ENCODE measurements around the gene IL24.
A peak's percentile ranks its signal among the peaks of the same experiment; 100 is the strongest.

IL24 gene

GRCh38 chr1:206860165-206860564 is 37.1 kb upstream of the IL24 start:
- TF ChIP-seq TCF12 (IDR thresholded peaks at IDR 0.05; ENCODE audit: low read depth) (no peak), NFIC (IDR thresholded peaks at IDR 0.05) (no peak), EGR1 (IDR thresholded peaks at IDR 0.05) (no peak), YY1 (IDR thresholded peaks at IDR 0.05; ENCODE audit: low read depth) (no peak), EP300 (IDR thresholded peaks at IDR 0.05; ENCODE audit: borderline replicate concordance) (no peak), USF1 (IDR thresholded peaks at IDR 0.05) (no peak), RAD21 (IDR thresholded peaks at IDR 0.05; ENCODE audit: low read depth) (no peak), TEAD4 (IDR thresholded peaks at IDR 0.05) (no peak), CEBPB (IDR thresholded peaks at IDR 0.05) (no peak), TAF1 (IDR thresholded peaks at IDR 0.05; ENCODE audit: low read depth) (no peak), CREB1 (IDR thresholded peaks at IDR 0.05; ENCODE audit: low read depth) (no peak), FOXM1 (IDR thresholded peaks at IDR 0.05; ENCODE audit: borderline replicate concordance, low read depth) (no peak)

GRCh38 chr1:206863266-206863665 is 34.0 kb upstream of the IL24 start:
- no peak for TF ChIP-seq YY1 (IDR thresholded peaks at IDR 0.05; ENCODE audit: low read depth)
- no peak for TF ChIP-seq ZBTB7A (IDR thresholded peaks at IDR 0.05; ENCODE audit: low read depth)
- TF ChIP-seq MAX (IDR thresholded peaks at IDR 0.05): no peak
- TF ChIP-seq TEAD4 (IDR thresholded peaks at IDR 0.05): no peak
- no peak for TF ChIP-seq RAD21 (IDR thresholded peaks at IDR 0.05; ENCODE audit: low read depth)
- no peak for TF ChIP-seq EP300 (IDR thresholded peaks at IDR 0.05; ENCODE audit: borderline replicate concordance)
- no peak for TF ChIP-seq REST (IDR thresholded peaks at IDR 0.05; ENCODE audit: low read depth)
- no peak for TF ChIP-seq FOXM1 (IDR thresholded peaks at IDR 0.05; ENCODE audit: borderline replicate concordance, low read depth)
- no peak for TF ChIP-seq CREB1 (IDR thresholded peaks at IDR 0.05; ENCODE audit: low read depth)
- no peak for TF ChIP-seq USF1 (IDR thresholded peaks at IDR 0.05)
- TF ChIP-seq NFIC (IDR thresholded peaks at IDR 0.05): no peak

GRCh38 chr1:206864939-206865671 is 32.1 kb upstream of the IL24 start, which contains the start of gene IL20:
IL20 (plus strand) TSS chr1:206865623; CDS start chr1:206865853, 230 bp downstream.
- TF ChIP-seq EP300 (IDR thresholded peaks at IDR 0.05; ENCODE audit: borderline replicate concordance) (no peak), MAX (IDR thresholded peaks at IDR 0.05) (0 out of 2 replicates have a peak, but pooled peaks have one; percentile 20), TCF12 (IDR thresholded peaks at IDR 0.05; ENCODE audit: low read depth) (no peak), NFIC (IDR thresholded peaks at IDR 0.05) (no peak), CEBPB (IDR thresholded peaks at IDR 0.05) (no peak), RAD21 (IDR thresholded peaks at IDR 0.05; ENCODE audit: low read depth) (peak; percentile 65), YY1 (IDR thresholded peaks at IDR 0.05; ENCODE audit: low read depth) (no peak), FOXM1 (IDR thresholded peaks at IDR 0.05; ENCODE audit: borderline replicate concordance, low read depth) (no peak), USF1 (IDR thresholded peaks at IDR 0.05) (no peak), TEAD4 (IDR thresholded peaks at IDR 0.05) (no peak), REST (IDR thresholded peaks at IDR 0.05; ENCODE audit: low read depth) (no peak)

- TF ChIP-seq TEAD4 (IDR thresholded peaks at IDR 0.05) (no peak), TAF1 (IDR thresholded peaks at IDR 0.05; ENCODE audit: low read depth) (no peak), EP300 (IDR thresholded peaks at IDR 0.05; ENCODE audit: borderline replicate concordance) (no peak), EGR1 (IDR thresholded peaks at IDR 0.05) (no peak), YY1 (IDR thresholded peaks at IDR 0.05; ENCODE audit: low read depth) (no peak), REST (IDR thresholded peaks at IDR 0.05; ENCODE audit: low read depth) (no peak), CEBPB (IDR thresholded peaks at IDR 0.05) (no peak), MAX (IDR thresholded peaks at IDR 0.05) (no peak), ZBTB7A (IDR thresholded peaks at IDR 0.05; ENCODE audit: low read depth) (no peak), USF1 (IDR thresholded peaks at IDR 0.05) (no peak), RAD21 (IDR thresholded peaks at IDR 0.05; ENCODE audit: low read depth) (no peak), FOXM1 (IDR thresholded peaks at IDR 0.05; ENCODE audit: borderline replicate concordance, low read depth) (no peak), CREB1 (IDR thresholded peaks at IDR 0.05; ENCODE audit: low read depth) (no peak), TCF12 (IDR thresholded peaks at IDR 0.05; ENCODE audit: low read depth) (no peak), NFIC (IDR thresholded peaks at IDR 0.05) (no peak)
Observed at GRCh38 chr1:206866062-206866461, 31.2 kb upstream of the IL24 start.

Measured in Ishikawa (cell line).